Germinal center (tissue), 1 donor: ENCODE results near the gene ESRP2.

Source experiments
- DNase-seq: peaks from one replicate; pipeline ENCODE4 v3.0.0; 2012; ENCODE audit warnings: mixed read lengths, low spot score

The ESRP2 gene

GRCh38 chr16:68217506-68217905 lies 18.4 kb downstream of the ESRP2 start:
- DNase-seq = no peak

- no peak for DNase-seq
Observed at GRCh38 chr16:68216240-68216639, 19.7 kb downstream of the ESRP2 start.

GRCh38 chr16:68215302-68215701 lies 20.6 kb downstream of the ESRP2 start:
- no peak for DNase-seq

- no peak for DNase-seq
Observed at GRCh38 chr16:68214726-68215125, 21.2 kb downstream of the ESRP2 start.

GRCh38 chr16:68206245-68206644 lies 29.7 kb downstream of the ESRP2 start:
- no peak for DNase-seq

GRCh38 chr16:68202091-68202519 lies 33.8 kb downstream of the ESRP2 start:
- DNase-seq = no peak

- DNase-seq = no peak
Observed at GRCh38 chr16:68200088-68200783, 35.7 kb downstream of the ESRP2 start.

- no peak for DNase-seq
Observed at GRCh38 chr16:68197250-68197649, 38.7 kb downstream of the ESRP2 start.

- peak; percentile 13 for DNase-seq
Observed at GRCh38 chr16:68194251-68194650, 41.7 kb downstream of the ESRP2 start.

GRCh38 chr16:68190736-68191510 lies 45.0 kb downstream of the ESRP2 start:
- DNase-seq = no peak

GRCh38 chr16:68190081-68190480 lies 45.8 kb downstream of the ESRP2 start:
- no peak for DNase-seq

GRCh38 chr16:68188170-68188569 lies 47.8 kb downstream of the ESRP2 start:
- DNase-seq = no peak

- DNase-seq = no peak
Observed at GRCh38 chr16:68187505-68187904, 48.4 kb downstream of the ESRP2 start.

- no peak for DNase-seq
Observed at GRCh38 chr16:68186877-68187276, 49.0 kb downstream of the ESRP2 start.

GRCh38 chr16:68183046-68183445 lies 52.9 kb downstream of the ESRP2 start:
- no peak for DNase-seq

- no peak for DNase-seq
Observed at GRCh38 chr16:68179855-68180254, 56.1 kb downstream of the ESRP2 start.

GRCh38 chr16:68179196-68179795 lies 56.6 kb downstream of the ESRP2 start:
- DNase-seq = no peak
